HepG2 (cell line): Measurements from ENCODE around the gene HS3ST3B1. TPM values are rescaled to one million over a fixed set of nuclear protein-coding genes. Genes with fewer than 3 reads are reported as not detected.
A peak's percentile ranks its signal among the peaks of the same experiment; 100 is the strongest.

Experiments used
- ATAC-seq: fragments of 200-7000 bp; cut with Tn5 transposase; 3 replicates; pipeline ENCODE4 v1.9.1; 2020; ENCODE audit warnings: mild to moderate bottlenecking, moderate library complexity
- BruUV-seq: library from RNA; stranded (reverse); fragments of 400-500 nt; replicated peaks from 2 replicates; lab custom pipeline; 2021; lab: Mats Ljungman, UMichigan
- CTCF ChIA-PET: fragments of 300-600 bp; formaldehyde crosslinking; extraction: SDS; loops from one replicate; lab custom pipeline; 2021; ENCODE audit warnings: low total read pairs, inconsistent platforms, low intra/inter-chr PET ratio; lab: Yijun Ruan, JAX
- POLR2A ChIA-PET: fragments of 350-600 bp; sonication (Branson Sonifier 250); formaldehyde crosslinking; loops from one replicate; lab custom pipeline; 2020; ENCODE audit warnings: antibody characterized with exemption, inconsistent platforms; lab: Yijun Ruan, JAX
- DNase-seq: peaks from one replicate; pipeline ENCODE4 v3.0.0-alpha.2; 2015; ENCODE audit warnings: low spot score
- FAIRE-seq: peaks from 3 replicates; lab custom pipeline; 2011; peaks lifted over from hg19 to GRCh38; lab: Jason Lieb, UNC
- H2AFZ ChIP-seq: one replicate; pipeline ENCODE4 v1.6.1; 2011; ENCODE audit warnings: low read length, inconsistent platforms
- H3K27ac ChIP-seq: fragments of 300-600 bp; 3 replicates; pipeline ENCODE4 v1.8.0; 2011; ENCODE audit warnings: mixed run types, mild to moderate bottlenecking, mixed read lengths, low read length, inconsistent platforms; ENCODE audit not compliant: insufficient read depth; ENCODE audit errors: extremely low read length
- H3K27me3 ChIP-seq, 2 experiments: fragments of 200-600 bp in 1 of 2; 2 replicates in 1 of 2; 3 replicates in 1 of 2; pipeline versions ENCODE4 v1.6.0 to v1.8.0; 2011; ENCODE audit warnings: low read length in 2 of 2, mild to moderate bottlenecking in 2 of 2, moderate library complexity in 2 of 2, inconsistent platforms in 1 of 2; ENCODE audit not compliant: insufficient read depth in 2 of 2, control insufficient read depth in 1 of 2
- H3K36me3 ChIP-seq, 2 experiments: fragments of 200-600 bp in 1 of 2; replicated peaks in 1 of 2; 2 replicates in 1 of 2; 3 replicates in 1 of 2; pipeline versions ENCODE4 v1.5.1 to v1.8.0; 2011; ENCODE audit warnings: low read length in 2 of 2, inconsistent platforms in 1 of 2; ENCODE audit not compliant: insufficient read depth in 2 of 2, control insufficient read depth in 1 of 2
- H3K4me1 ChIP-seq: 2 replicates; pipeline ENCODE4 v1.5.1; 2012; ENCODE audit warnings: low read length, inconsistent platforms; ENCODE audit not compliant: insufficient read depth
- H3K4me2 ChIP-seq: 2 replicates; pipeline ENCODE4 v1.6.0; 2011; ENCODE audit warnings: low read depth, low read length, inconsistent platforms
- H3K4me3 ChIP-seq, 3 experiments: fragments of 200-600 bp in 1 of 3; sonication (generic), shearing (Covaris generic) in 1 of 3; replicated peaks in 1 of 3; 2 replicates each; pipeline ENCODE4 v1.5.1; 2011 to 2016; ENCODE audit warnings: low read length in 3 of 3, inconsistent platforms in 2 of 3, low read depth in 2 of 3, mild to moderate bottlenecking in 2 of 3, control low read depth in 1 of 3, mixed read lengths in 1 of 3; ENCODE audit not compliant: insufficient read depth in 1 of 3
- H3K79me2 ChIP-seq: one replicate; pipeline ENCODE4 v1.6.1; 2011; ENCODE audit warnings: low read length, inconsistent platforms; ENCODE audit not compliant: insufficient read depth
- H3K9ac ChIP-seq: 2 replicates; pipeline ENCODE4 v1.6.0; 2011; ENCODE audit warnings: mild to moderate bottlenecking, low read depth, low read length, inconsistent platforms; ENCODE audit not compliant: insufficient read depth
- H3K9me3 ChIP-seq: 2 replicates; pipeline ENCODE4 v1.5.1; 2012; ENCODE audit warnings: mild to moderate bottlenecking, low read length
- H4K20me1 ChIP-seq: 2 replicates; pipeline ENCODE4 v1.6.0; 2011; ENCODE audit warnings: inconsistent platforms, mild to moderate bottlenecking, low read length, moderate library complexity; ENCODE audit not compliant: insufficient read depth
- FOXO4 ChIP-seq: sonication (generic); formaldehyde crosslinking; conservative IDR thresholded peaks from 2 replicates; pipeline ENCODE4 v1.8.1; 2023; ENCODE audit warnings: missing genetic modification reagents
- NR1H2 ChIP-seq: sonication (generic); formaldehyde crosslinking; IDR thresholded peaks from 2 replicates; pipeline ENCODE4 v1.8.1; 2022; ENCODE audit warnings: low read depth, missing genetic modification reagents, borderline replicate concordance
- ZBTB1 ChIP-seq: sonication (generic); formaldehyde crosslinking; IDR thresholded peaks from 2 replicates; pipeline ENCODE4 v1.4.0; 2020; ENCODE audit warnings: missing genetic modification reagents, borderline replicate concordance
- ZFY ChIP-seq: sonication (generic); formaldehyde crosslinking; IDR thresholded peaks from 2 replicates; pipeline ENCODE4 v1.4.0; 2020; ENCODE audit warnings: missing genetic modification reagents
- ZNF160 ChIP-seq: sonication (generic); formaldehyde crosslinking; IDR thresholded peaks from 2 replicates; pipeline ENCODE4 v1.8.0; 2022; ENCODE audit warnings: mild to moderate bottlenecking, inconsistent platforms, missing genetic modification reagents
- ZNF274 ChIP-seq: sonication (generic); formaldehyde crosslinking; IDR thresholded peaks from 2 replicates; pipeline ENCODE4 v1.5.1; 2020; ENCODE audit warnings: mild to moderate bottlenecking, missing genetic modification reagents
- ZNF333 ChIP-seq: sonication (generic); formaldehyde crosslinking; IDR thresholded peaks from 2 replicates; pipeline ENCODE4 v1.4.0; 2020; ENCODE audit warnings: mild to moderate bottlenecking, missing genetic modification reagents, borderline replicate concordance
- ZNF343 ChIP-seq: sonication (generic); formaldehyde crosslinking; IDR thresholded peaks from 2 replicates; pipeline ENCODE4 v1.4.0; 2020; ENCODE audit warnings: mild to moderate bottlenecking, missing genetic modification reagents
- ZNF362 ChIP-seq: sonication (generic); formaldehyde crosslinking; IDR thresholded peaks from 2 replicates; pipeline ENCODE4 v1.4.0; 2020; ENCODE audit warnings: missing genetic modification reagents, mild to moderate bottlenecking, borderline replicate concordance
- ZNF430 ChIP-seq: sonication (generic); formaldehyde crosslinking; IDR thresholded peaks from 2 replicates; pipeline ENCODE4 v1.9.0; 2021; ENCODE audit warnings: mild to moderate bottlenecking, missing genetic modification reagents
- ZNF468 ChIP-seq: sonication (generic); formaldehyde crosslinking; IDR thresholded peaks from 2 replicates; pipeline ENCODE4 v1.8.0; 2022; ENCODE audit warnings: mild to moderate bottlenecking, moderate library complexity, missing genetic modification reagents
- ZNF646 ChIP-seq: sonication (generic); formaldehyde crosslinking; IDR thresholded peaks from 2 replicates; pipeline ENCODE4 v1.9.0; 2021; ENCODE audit warnings: mild to moderate bottlenecking, missing genetic modification reagents
- ZNF772 ChIP-seq: sonication (generic); formaldehyde crosslinking; IDR thresholded peaks from 2 replicates; pipeline ENCODE4 v1.5.0; 2020; ENCODE audit warnings: mild to moderate bottlenecking, missing genetic modification reagents
- WGBS: methylation state at CpG from one replicate; pipeline ENCODE4 v1.1.6; 2017; ENCODE audit warnings: low lambda C conversion rate; 5-methylcytosine and 5-hydroxymethylcytosine counted together
- in situ Hi-C: cut with HindIII; loops from 2 replicates; pipeline ENCODE4 v1.10.0; 2017; ENCODE audit warnings: low pct_unique_long_range_greater_than_20kb; ENCODE audit not compliant: extremely low pct_ligation_motif_present
- intact Hi-C: fragments of 100-400 bp; cut with micrococcal nuclease; formaldehyde crosslinking; loops from one replicate; pipeline ENCODE4 v1.10.0; 2022; ENCODE audit not compliant: unreplicated experiment
- polyA plus RNA-seq, 8 experiments: library from polyadenylated mRNA; depleted of rRNA in 3 of 8; stranded (reverse) in 7 of 8; unstranded in 1 of 8; fragments of >200 nt; fragmentation: Illumina TruSeq in 4 of 8; extraction: Trizol in 4 of 8; gene quantifications; 2 replicates each; pipeline versions ENCODE4 v1.2.1 to v1.2.3, GENCODE V29; 2011 to 2016; ENCODE audit warnings: low read depth in 4 of 8, missing spikeins in 1 of 8, mixed read lengths in 1 of 8; ENCODE audit not compliant: insufficient read depth in 1 of 8
- total RNA-seq, 5 experiments: library from RNA; depleted of rRNA; stranded (reverse); fragments of >200 nt; fragmentation: Illumina TruSeq; extraction: Trizol; gene quantifications; 2 replicates each; pipeline ENCODE4 v1.2.3, GENCODE V29; 2016; ENCODE audit warnings: low read depth in 1 of 5

HS3ST3B1 gene
- total and polyA plus RNA-seq, 2 of the 13 experiments (the other 11 are each of a cell fraction or from before 2014, with no cell fraction given) = 15.7 to 39.5 TPM

- ATAC-seq (peak; percentile 0), FAIRE-seq (no peak), DNase-seq (no peak)
- H3K4me3 ChIP-seq = peak overlapping the region; percentile 92 to 99 (median 99)
- H4K20me1 ChIP-seq = peaks cover 22% of the 10 kb centered on the region
- under 1% methylated on average over 33 of the region's 90 CpGs for WGBS
- ChIA-PET CTCF (interaction anchor here (1.5 kb wide), 1 partner anchor 33 kb away, joined by 5 read pairs; no protein-coding TSS in a partner anchor), POLR2A (interaction anchor here (0.6 to 14.0 kb wide), 28 partner anchors 8 to 863 kb away, joined by 3 to 288 read pairs (median 4); partner anchors contain the start of gene COX10)
- 0 out of 5 replicates have a peak, but pooled peaks cover 0 to 3% of the 10 kb centered on the region in 2 experiments for H3K36me3 ChIP-seq
- H3K79me2 ChIP-seq = peaks cover 70% of the 10 kb centered on the region
- peak overlapping the region; percentile 90 for H3K9ac ChIP-seq
- H3K27ac ChIP-seq = peak overlapping the region; percentile 93
- peaks cover 0 to 3% of the 10 kb centered on the region in 2 experiments; a peak in 1 of 5 replicates for H3K27me3 ChIP-seq
- H3K4me1 ChIP-seq = peaks cover 24% of the 10 kb centered on the region
- no peak overlapping the region for H2AFZ ChIP-seq
- in situ Hi-C loops (no loop called here), intact Hi-C loops (loop anchor here (1.0 to 10.0 kb wide), 3 partner anchors 71 to 704 kb away; no protein-coding TSS in a partner anchor)
- peak overlapping the region; percentile 63 for H3K4me2 ChIP-seq
- no peaks in the 10 kb centered on the region for H3K9me3 ChIP-seq
- no TSS peak for BruUV-seq
- 0 out of 2 replicates have a peak, but pooled peaks have one; percentile 7 for TF ChIP-seq ZNF160 (CRISPR knock-in tag)
- peak; percentile 60; the same call in 1 of the 2 replicates for TF ChIP-seq ZNF333 (CRISPR knock-in tag)
- no peak for TF ChIP-seq ZNF343 (CRISPR knock-in tag)
- peak; percentile 6; the same call in 1 of the 2 replicates for TF ChIP-seq ZNF646
- TF ChIP-seq ZNF430 (CRISPR knock-in tag) = no peak; the same call in 1 of the 2 replicates
- no peak for TF ChIP-seq ZBTB1 (CRISPR knock-in tag)
- TF ChIP-seq FOXO4 (CRISPR knock-in tag) = 0 out of 2 replicates have a peak, but pooled peaks have one; percentile 5
- peak; percentile 11; the same call in 1 of the 2 replicates for TF ChIP-seq ZNF274 (CRISPR knock-in tag)
- 0 out of 2 replicates have a peak, but pooled peaks have one; percentile 42 for TF ChIP-seq ZNF772
- no peak for TF ChIP-seq NR1H2
- peak; percentile 9; the same call in 1 of the 2 replicates for TF ChIP-seq ZNF362 (CRISPR knock-in tag)
- TF ChIP-seq ZNF468 (CRISPR knock-in tag) = peak; percentile 67; the same call in 1 of the 2 replicates
- peak; percentile 11; the same call in 1 of the 2 replicates for TF ChIP-seq ZFY (CRISPR knock-in tag)
These were observed 604 bp downstream of the HS3ST3B1 start for GRCh38 chr17:14301279-14302090.
